ENCODE results near the gene RAB22A. TPM values are rescaled to one million over a fixed set of nuclear protein-coding genes. Genes with fewer than 3 reads are reported as not detected.

Gene RAB22A
- total RNA-seq, 2 donors from 2014 or later = 21.7 to 22.4 TPM

DNA sequence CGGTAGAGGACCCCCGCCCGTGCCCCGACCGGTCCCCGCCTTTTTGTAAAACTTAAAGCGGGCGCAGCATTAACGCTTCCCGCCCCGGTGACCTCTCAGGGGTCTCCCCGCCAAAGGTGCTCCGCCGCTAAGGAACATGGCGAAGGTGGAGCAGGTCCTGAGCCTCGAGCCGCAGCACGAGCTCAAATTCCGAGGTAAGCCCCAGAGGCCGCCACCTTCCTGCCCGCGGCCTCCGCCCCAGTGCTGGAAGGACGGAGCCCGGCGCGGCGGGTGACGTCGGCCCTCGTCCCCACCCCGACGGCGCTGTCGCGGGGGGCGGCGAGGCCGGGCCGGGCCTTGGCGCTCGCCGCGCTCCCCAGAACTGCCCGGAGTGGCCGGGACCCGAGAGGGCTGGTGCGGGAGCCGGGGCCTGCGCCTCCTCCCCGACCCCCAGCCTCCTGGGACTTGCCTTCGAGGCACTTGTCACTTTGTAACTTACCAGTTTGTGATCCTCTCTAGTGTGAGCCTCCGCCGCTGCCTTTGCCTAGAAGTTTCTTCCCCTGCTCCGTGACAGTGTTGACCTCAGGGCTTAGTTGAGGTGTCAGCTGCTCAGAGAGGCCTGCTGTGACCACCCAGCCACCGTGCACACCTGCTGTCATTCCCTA is 79.9 kb downstream of the RAB22A start:
- Mint-ChIP-seq H3K36me3 (ENCODE audit: low read depth) (peaks cover 7% of the 10 kb centered on the region), H3K27me3 (no peaks in the 10 kb centered on the region), H3K27ac (peak overlapping the region; percentile 93), H3K4me1 (peaks cover 38% of the 10 kb centered on the region), H3K4me3 (peak overlapping the region; percentile 95)
- peak in 2 of 3 donors; percentile 33 to 47 for DNase-seq
- H3K9me3 ChIP-seq (ENCODE audit: control insufficient read depth, low read length, poor library complexity, severe bottlenecking) = no peaks in the 10 kb centered on the region
- peak; percentile 44 for ATAC-seq

DNA sequence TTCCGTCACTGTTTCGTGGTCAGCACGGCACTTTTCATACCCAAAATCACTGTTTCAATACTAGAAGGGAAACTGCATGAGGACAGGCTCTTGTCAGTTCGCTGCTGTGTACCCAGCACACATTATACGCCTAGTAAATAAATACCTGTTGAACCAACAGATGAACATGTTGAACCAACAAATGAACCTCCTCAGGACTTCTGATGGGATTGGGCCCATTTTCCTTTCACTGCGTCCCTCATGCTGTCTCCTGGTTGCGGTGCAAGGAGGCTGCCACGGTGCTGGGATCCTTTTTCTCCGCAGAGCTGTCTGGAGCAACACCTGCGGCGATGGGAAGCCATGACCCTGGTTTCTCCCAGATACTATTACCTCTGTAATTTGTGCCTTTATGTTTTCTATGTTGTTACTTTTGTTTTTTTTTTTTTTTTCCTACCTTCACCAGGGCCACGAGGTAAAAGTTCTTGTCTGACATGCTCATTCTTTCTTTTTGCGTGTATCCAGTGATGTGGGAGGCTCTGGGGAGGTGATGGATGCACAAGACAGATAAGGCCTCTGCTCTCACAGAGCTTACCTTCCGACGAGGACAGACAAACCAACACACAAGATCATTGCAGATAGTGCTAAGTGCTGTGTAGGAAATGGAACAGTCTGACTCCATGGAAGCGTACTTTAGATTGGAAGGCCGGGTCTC is 80.6 kb downstream of the RAB22A start:
- H3K27me3 Mint-ChIP-seq = no peaks in the 10 kb centered on the region
- H3K27ac Mint-ChIP-seq = peak overlapping the region; percentile 93
- H3K36me3 Mint-ChIP-seq (ENCODE audit: low read depth) = peaks cover 7% of the 10 kb centered on the region
- DNase-seq (no peak), ATAC-seq (no peak)
- H3K4me1 Mint-ChIP-seq = peaks cover 38% of the 10 kb centered on the region
- H3K9me3 ChIP-seq (ENCODE audit: control insufficient read depth, low read length, poor library complexity, severe bottlenecking) = no peaks in the 10 kb centered on the region
- peak overlapping the region; percentile 95 for H3K4me3 Mint-ChIP-seq

DNA sequence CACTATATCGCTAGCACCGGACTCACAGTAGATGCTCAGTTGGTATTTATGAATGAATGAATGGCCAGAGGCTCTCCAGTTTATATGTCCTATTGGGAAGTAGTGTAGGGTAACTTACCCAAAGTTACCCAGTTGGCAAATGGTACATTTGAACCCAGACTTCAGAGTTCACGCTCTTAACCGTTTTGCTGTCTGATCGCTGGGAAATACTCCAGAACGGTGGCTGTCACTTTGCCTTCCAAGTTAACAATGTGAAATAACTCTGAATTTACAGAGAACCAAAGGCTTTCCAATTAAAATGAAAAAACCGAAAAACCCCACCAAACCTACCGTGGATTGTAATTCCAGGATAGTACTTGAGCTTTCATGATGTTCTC is 81.1 kb downstream of the RAB22A start:
- peaks cover 7% of the 10 kb centered on the region for H3K36me3 Mint-ChIP-seq (ENCODE audit: low read depth)
- H3K4me1 Mint-ChIP-seq = peaks cover 43% of the 10 kb centered on the region
- H3K27ac Mint-ChIP-seq = peak overlapping the region; percentile 93
- DNase-seq = no peak
- H3K27me3 Mint-ChIP-seq = no peaks in the 10 kb centered on the region
- H3K4me3 Mint-ChIP-seq = peak overlapping the region; percentile 95
- ATAC-seq = no peak
- H3K9me3 ChIP-seq (ENCODE audit: control insufficient read depth, low read length, poor library complexity, severe bottlenecking) = no peaks in the 10 kb centered on the region

- H3K9me3 ChIP-seq (ENCODE audit: control insufficient read depth, low read length, poor library complexity, severe bottlenecking) = no peaks in the 10 kb centered on the region
Measured at GRCh38 chr20:58392286-58392685, 82.8 kb downstream of the RAB22A start.

DNA sequence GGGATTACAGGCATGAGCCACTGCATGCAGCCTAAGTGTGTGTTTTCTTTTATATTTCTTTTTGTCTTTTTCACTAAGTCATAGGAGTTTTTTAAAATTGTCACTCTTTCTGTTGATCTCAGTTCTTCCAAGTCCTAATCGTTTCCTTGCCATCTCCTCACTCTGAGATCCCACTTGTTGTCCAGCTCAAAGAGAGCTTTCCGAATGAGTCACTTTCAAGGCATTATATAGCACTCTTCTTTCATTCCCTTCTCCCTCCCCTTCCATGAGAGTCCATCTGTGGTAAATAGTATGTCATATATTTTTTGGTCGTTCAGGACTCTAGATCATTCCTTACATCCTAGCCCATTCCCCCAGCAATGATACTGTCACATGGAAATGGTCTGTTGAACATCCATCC is 83.8 kb downstream of the RAB22A start:
- no peak for DNase-seq
- Mint-ChIP-seq H3K27ac (peak overlapping the region; percentile 93), H3K27me3 (no peaks in the 10 kb centered on the region), H3K36me3 (ENCODE audit: low read depth) (peaks cover 5% of the 10 kb centered on the region), H3K4me3 (peak overlapping the region; percentile 36), H3K4me1 (peaks cover 60% of the 10 kb centered on the region)
- no peaks in the 10 kb centered on the region for H3K9me3 ChIP-seq (ENCODE audit: control insufficient read depth, low read length, poor library complexity, severe bottlenecking)
- ATAC-seq = no peak

More at GRCh38 chr20:58392286-58392685, 82.8 kb downstream of the RAB22A start:
- DNase-seq = no peak
- H3K4me3 Mint-ChIP-seq = no peak overlapping the region
- no peak for ATAC-seq
- H3K4me1 Mint-ChIP-seq = peaks cover 51% of the 10 kb centered on the region
- no peaks in the 10 kb centered on the region for H3K27me3 Mint-ChIP-seq
- H3K36me3 Mint-ChIP-seq (ENCODE audit: low read depth) = peaks cover 5% of the 10 kb centered on the region
- peak overlapping the region; percentile 93 for H3K27ac Mint-ChIP-seq

- ATAC-seq = no peak
Measured at GRCh38 chr20:58394801-58395200, 85.3 kb downstream of the RAB22A start.

GRCh38 chr20:58395604-58396003 is 86.1 kb downstream of the RAB22A start:
- peaks cover 2% of the 10 kb centered on the region for H3K36me3 Mint-ChIP-seq (ENCODE audit: low read depth)
- DNase-seq = no peak
- H3K27me3 Mint-ChIP-seq = no peaks in the 10 kb centered on the region
- H3K27ac Mint-ChIP-seq = no peak overlapping the region
- no peak overlapping the region for H3K4me3 Mint-ChIP-seq
- peaks cover 63% of the 10 kb centered on the region for H3K4me1 Mint-ChIP-seq
- H3K9me3 ChIP-seq (ENCODE audit: control insufficient read depth, low read length, poor library complexity, severe bottlenecking) = no peaks in the 10 kb centered on the region
- no peak for ATAC-seq

More at GRCh38 chr20:58394801-58395200, 85.3 kb downstream of the RAB22A start:
- no peaks in the 10 kb centered on the region for H3K27me3 Mint-ChIP-seq
- H3K4me3 Mint-ChIP-seq = no peak overlapping the region
- H3K4me1 Mint-ChIP-seq = peaks cover 67% of the 10 kb centered on the region
- H3K9me3 ChIP-seq (ENCODE audit: control insufficient read depth, low read length, poor library complexity, severe bottlenecking) = no peaks in the 10 kb centered on the region
- no peak for DNase-seq
- H3K36me3 Mint-ChIP-seq (ENCODE audit: low read depth) = peaks cover 5% of the 10 kb centered on the region
- H3K27ac Mint-ChIP-seq = no peak overlapping the region

DNA sequence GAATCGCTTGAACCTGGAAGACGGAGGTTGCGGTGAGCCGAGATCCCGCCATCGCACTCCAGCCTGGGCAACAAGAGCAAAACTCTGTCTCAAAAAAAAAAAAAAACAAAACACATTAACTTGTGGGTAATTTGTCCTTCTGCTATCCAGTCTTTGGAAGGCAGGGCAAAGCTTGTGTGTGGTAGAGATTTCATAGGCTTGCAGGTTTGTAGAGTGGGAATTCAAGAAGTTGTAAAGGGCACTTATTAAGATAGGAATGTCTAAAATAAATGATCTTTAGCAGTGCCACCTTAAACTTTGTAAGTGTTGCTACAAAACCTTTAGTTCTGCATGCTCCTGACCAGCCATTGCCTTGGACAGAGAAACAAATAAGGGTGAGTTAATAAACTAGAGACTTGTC is 87.9 kb downstream of the RAB22A start:
- H3K4me1 Mint-ChIP-seq = peaks cover 52% of the 10 kb centered on the region
- no peaks in the 10 kb centered on the region for H3K9me3 ChIP-seq (ENCODE audit: control insufficient read depth, low read length, poor library complexity, severe bottlenecking)
- H3K27me3 Mint-ChIP-seq = no peaks in the 10 kb centered on the region
- H3K36me3 Mint-ChIP-seq (ENCODE audit: low read depth) = peaks cover 2% of the 10 kb centered on the region
- DNase-seq = no peak
- H3K27ac Mint-ChIP-seq = no peak overlapping the region
- no peak for ATAC-seq
- no peak overlapping the region for H3K4me3 Mint-ChIP-seq

DNA sequence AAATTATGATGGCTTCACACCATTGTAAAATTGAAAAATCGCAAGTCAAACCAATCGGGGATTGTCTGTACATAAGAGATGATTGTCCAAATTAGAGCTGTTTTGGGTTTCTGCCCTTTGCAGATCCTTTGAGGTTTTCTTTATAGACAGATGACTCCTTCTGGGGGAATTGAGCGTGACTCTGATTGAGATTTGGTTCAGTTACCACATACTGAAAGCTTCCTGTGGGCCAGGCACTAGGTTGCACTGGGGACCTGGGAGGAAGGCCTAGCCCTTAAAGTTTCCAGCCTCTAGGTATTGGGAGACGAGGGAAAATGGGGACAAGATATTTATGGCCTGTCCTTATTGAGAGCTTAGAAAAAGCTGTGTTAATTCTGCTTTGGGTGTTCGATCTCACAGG is 88.7 kb downstream of the RAB22A start:
- no peaks in the 10 kb centered on the region for H3K27me3 Mint-ChIP-seq
- H3K36me3 Mint-ChIP-seq (ENCODE audit: low read depth) = peaks cover 2% of the 10 kb centered on the region
- H3K9me3 ChIP-seq (ENCODE audit: control insufficient read depth, low read length, poor library complexity, severe bottlenecking) = no peaks in the 10 kb centered on the region
- ATAC-seq (no peak), DNase-seq (no peak)
- peaks cover 45% of the 10 kb centered on the region for H3K4me1 Mint-ChIP-seq
- no peak overlapping the region for H3K27ac Mint-ChIP-seq
- H3K4me3 Mint-ChIP-seq = no peak overlapping the region

DNA sequence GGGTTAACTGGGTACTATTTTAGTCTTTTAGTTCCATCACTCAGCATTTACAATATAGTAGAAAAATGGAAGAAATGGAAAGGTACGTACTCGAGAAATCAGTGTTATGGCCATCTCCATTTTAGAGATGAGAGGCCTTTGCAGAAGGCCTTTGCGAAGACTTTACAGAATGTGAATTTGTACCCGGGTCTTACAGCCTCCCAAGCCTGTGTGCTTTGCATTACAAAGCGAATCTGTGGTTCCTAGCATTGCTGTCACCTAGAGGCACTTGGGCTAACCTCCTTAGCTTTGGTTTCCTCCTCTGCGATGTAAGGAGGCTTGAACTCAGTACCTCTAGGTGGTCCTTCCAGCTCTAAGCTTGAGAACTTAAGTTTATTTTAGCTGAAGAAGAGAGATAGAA is 90.4 kb downstream of the RAB22A start:
- Mint-ChIP-seq H3K27ac (no peak overlapping the region), H3K36me3 (ENCODE audit: low read depth) (no peaks in the 10 kb centered on the region), H3K4me1 (peaks cover 38% of the 10 kb centered on the region), H3K27me3 (no peaks in the 10 kb centered on the region), H3K4me3 (no peak overlapping the region)
- no peaks in the 10 kb centered on the region for H3K9me3 ChIP-seq (ENCODE audit: control insufficient read depth, low read length, poor library complexity, severe bottlenecking)
- DNase-seq (no peak), ATAC-seq (no peak)

- ATAC-seq (no peak), DNase-seq (no peak)
- H3K4me3 Mint-ChIP-seq = no peak overlapping the region
Measured at GRCh38 chr20:58401162-58401561, 91.6 kb downstream of the RAB22A start.

DNA sequence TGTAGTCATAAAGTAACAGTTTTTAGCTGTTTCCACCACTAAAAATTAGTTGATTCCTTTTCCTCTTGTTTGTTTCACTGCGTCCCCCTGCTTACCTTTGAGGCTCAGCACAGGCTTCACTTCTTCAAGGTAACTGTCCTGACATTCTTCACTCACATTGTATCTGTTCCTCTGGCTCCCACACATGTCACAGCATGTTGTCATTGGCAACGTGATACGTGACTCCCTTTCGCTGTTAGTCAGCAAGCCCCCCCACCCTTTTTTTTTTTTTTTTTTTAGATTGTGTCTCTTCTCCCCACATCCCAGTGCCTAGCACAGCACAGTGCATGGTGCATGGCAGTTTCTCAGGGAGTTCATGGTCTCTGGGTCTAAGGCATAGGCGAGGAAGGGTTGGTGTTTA is 92.8 kb downstream of the RAB22A start:
- ATAC-seq = no peak
- H3K9me3 ChIP-seq (ENCODE audit: control insufficient read depth, low read length, poor library complexity, severe bottlenecking) = no peaks in the 10 kb centered on the region
- Mint-ChIP-seq H3K4me3 (no peak overlapping the region), H3K4me1 (peaks cover 30% of the 10 kb centered on the region), H3K27me3 (no peaks in the 10 kb centered on the region), H3K36me3 (ENCODE audit: low read depth) (no peaks in the 10 kb centered on the region), H3K27ac (no peak overlapping the region)
- DNase-seq = no peak

More at GRCh38 chr20:58401162-58401561, 91.6 kb downstream of the RAB22A start:
- Mint-ChIP-seq H3K36me3 (ENCODE audit: low read depth) (no peaks in the 10 kb centered on the region), H3K4me1 (peaks cover 31% of the 10 kb centered on the region), H3K27me3 (no peaks in the 10 kb centered on the region), H3K27ac (no peak overlapping the region)
- H3K9me3 ChIP-seq (ENCODE audit: control insufficient read depth, low read length, poor library complexity, severe bottlenecking) = no peaks in the 10 kb centered on the region

DNA sequence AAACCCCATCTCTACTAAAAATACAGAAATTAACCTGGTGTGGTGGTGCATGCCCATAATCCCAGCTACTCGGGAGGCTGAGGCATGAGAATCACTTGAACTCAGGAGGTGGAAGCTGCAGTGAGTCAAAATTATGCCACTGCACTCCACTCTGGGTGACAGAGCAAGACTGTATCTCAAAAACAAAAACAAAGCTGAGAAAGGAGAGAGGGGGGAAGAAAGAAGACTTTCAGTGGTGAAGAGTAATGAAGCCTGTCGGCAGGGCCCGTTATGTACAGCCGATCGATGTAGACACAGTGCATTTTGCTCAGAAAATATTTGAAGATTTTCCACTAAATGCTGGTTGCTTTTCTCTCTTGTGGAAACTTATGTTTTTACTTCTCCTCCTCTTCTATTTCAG is 93.3 kb downstream of the RAB22A start:
- Mint-ChIP-seq H3K36me3 (ENCODE audit: low read depth) (no peaks in the 10 kb centered on the region), H3K27ac (no peak overlapping the region), H3K4me1 (peaks cover 29% of the 10 kb centered on the region), H3K4me3 (no peak overlapping the region), H3K27me3 (no peaks in the 10 kb centered on the region)
- ATAC-seq (no peak), DNase-seq (no peak)
- H3K9me3 ChIP-seq (ENCODE audit: control insufficient read depth, low read length, poor library complexity, severe bottlenecking) = no peaks in the 10 kb centered on the region

DNA sequence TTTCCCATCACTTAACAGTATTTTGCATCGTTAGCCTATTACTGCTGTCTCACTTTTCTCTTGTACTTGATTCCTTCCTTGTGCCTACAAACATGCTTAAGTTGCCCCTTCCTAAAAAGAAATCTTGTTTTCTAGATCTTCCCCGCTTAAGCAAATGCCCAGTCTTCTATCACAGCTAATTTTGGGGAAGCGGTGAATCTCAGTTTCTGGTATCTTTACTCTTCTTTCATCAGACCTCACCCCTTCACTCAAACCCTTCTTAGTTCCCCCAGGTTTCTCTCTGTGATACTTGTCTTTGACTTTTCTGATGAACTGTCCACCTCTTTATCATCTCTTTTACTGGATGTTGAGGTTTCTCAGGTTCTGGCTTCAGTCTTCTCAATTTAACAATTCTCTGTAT is 93.8 kb downstream of the RAB22A start:
- no peaks in the 10 kb centered on the region for H3K9me3 ChIP-seq (ENCODE audit: control insufficient read depth, low read length, poor library complexity, severe bottlenecking)
- peaks cover 29% of the 10 kb centered on the region for H3K4me1 Mint-ChIP-seq
- no peak for DNase-seq
- H3K27me3 Mint-ChIP-seq = no peaks in the 10 kb centered on the region
- no peak overlapping the region for H3K27ac Mint-ChIP-seq
- no peak overlapping the region for H3K4me3 Mint-ChIP-seq
- no peak for ATAC-seq
- no peaks in the 10 kb centered on the region for H3K36me3 Mint-ChIP-seq (ENCODE audit: low read depth)
